Measurements from ENCODE around the gene CLDN6. TPM values are rescaled to one million over a fixed set of nuclear protein-coding genes. Genes with fewer than 3 reads are reported as not detected.

Gene CLDN6
- 0.09 TPM for total RNA-seq
- polyA plus RNA-seq (ENCODE audit: insufficient read depth in 1 of 8, insufficient read length in 8 of 8, low replicate concordance in 1 of 8): 1 to 10 TPM in 2 of 8 donors, under 1 TPM in 5, not detected in 1; 0.16 to 4.6 (median 0.43) TPM
- long read RNA-seq, donor 1, partial matches to known transcripts: 0 of 1 reads
- long read RNA-seq, donor 1, other reads (novel, unspliced or antisense): 0 of 1 reads
- long read RNA-seq, donor 2: 0 reads
- long read RNA-seq, donor 3, partial matches to known transcripts: 153 of 158 reads
- long read RNA-seq, donor 3, other reads (novel, unspliced or antisense): 5 of 158 reads
- long read RNA-seq, donor 4: 0 reads
- long read RNA-seq, donor 5: 0 reads
- long read RNA-seq, donor 6, partial matches to known transcripts: 23 of 87 reads
- long read RNA-seq, donor 6, other reads (novel, unspliced or antisense): 64 of 87 reads
- long read RNA-seq, donor 7: 0 reads
- long read RNA-seq, donor 8: 0 reads
- long read RNA-seq, donor 9: 0 reads
- long read RNA-seq, donor 10, partial matches to known transcripts: 0 of 5 reads
- long read RNA-seq, donor 10, other reads (novel, unspliced or antisense): 5 of 5 reads
- long read RNA-seq, donor 11, partial matches to known transcripts: 17 of 47 reads
- long read RNA-seq, donor 11, other reads (novel, unspliced or antisense): 30 of 47 reads

GRCh38 chr16:3017794-3018506 lies at the start of gene CLDN6:
CLDN6 (minus strand) TSS chr16:3018183; CDS start chr16:3016021, 2,162 bp downstream.
- no peak within 1 kb of the TSS for H3K4me3 ChIP-seq (ENCODE audit: low read length)
- H3K27ac ChIP-seq (ENCODE audit: low read length): no peak within 1 kb of the TSS

GRCh38 chr16:3066440-3066748 lies 48.4 kb upstream of the CLDN6 start:
- H3K27ac ChIP-seq (ENCODE audit: low read length): no peak overlapping the region
- H3K9me3 ChIP-seq (replicated peaks; ENCODE audit: control insufficient read depth, low read depth, low read length): no peaks in the 10 kb centered on the region

More at GRCh38 chr16:3017794-3018506, at the start of gene CLDN6:
- Histone ChIP-seq H3K4me1 (ENCODE audit: control insufficient read depth, insufficient read depth, low read length) (peaks cover 41% of the 10 kb centered on the region), H3K9me3 (replicated peaks; ENCODE audit: control insufficient read depth, low read depth, low read length) (no peaks in the 10 kb centered on the region), H3K36me3 (ENCODE audit: control insufficient read depth, insufficient read depth, low read length) (peaks cover 3% of the 10 kb centered on the region), H3K27me3 (ENCODE audit: control insufficient read depth, insufficient read depth, low read length) (peaks cover 65% of the 10 kb centered on the region)
- DNase-seq: no peak
- 3% methylated on average over 34 of the region's 52 CpGs for WGBS (ENCODE audit: insufficient coverage)

GRCh38 chr16:3065742-3066439 lies 47.9 kb upstream of the CLDN6 start:
- Histone ChIP-seq H3K27ac (ENCODE audit: low read length) (peak overlapping the region; percentile 78), H3K4me3 (ENCODE audit: low read length) (peak overlapping the region; percentile 28), H3K9me3 (replicated peaks; ENCODE audit: control insufficient read depth, low read depth, low read length) (no peaks in the 10 kb centered on the region), H3K27me3 (ENCODE audit: control insufficient read depth, insufficient read depth, low read length) (no peaks in the 10 kb centered on the region), H3K4me1 (ENCODE audit: control insufficient read depth, insufficient read depth, low read length) (peaks cover 29% of the 10 kb centered on the region), H3K36me3 (ENCODE audit: control insufficient read depth, insufficient read depth, low read length) (no peaks in the 10 kb centered on the region)
- DNase-seq: no peak
- 67% methylated on average over 18 of the region's 26 CpGs for WGBS (ENCODE audit: insufficient coverage)

More at GRCh38 chr16:3066440-3066748, 48.4 kb upstream of the CLDN6 start:
- Histone ChIP-seq H3K36me3 (ENCODE audit: control insufficient read depth, insufficient read depth, low read length) (no peaks in the 10 kb centered on the region), H3K4me3 (ENCODE audit: low read length) (peak overlapping the region; percentile 28), H3K27me3 (ENCODE audit: control insufficient read depth, insufficient read depth, low read length) (no peaks in the 10 kb centered on the region), H3K4me1 (ENCODE audit: control insufficient read depth, insufficient read depth, low read length) (peaks cover 27% of the 10 kb centered on the region)
- no peak for DNase-seq
- WGBS (ENCODE audit: insufficient coverage): 79% methylated on average over 6 of the region's 7 CpGs

- Histone ChIP-seq H3K4me3 (ENCODE audit: low read length) (peak within 1 kb of the TSS; percentile 28), H3K4me1 (ENCODE audit: control insufficient read depth, insufficient read depth, low read length) (peaks cover 35% of the 10 kb centered on the region), H3K9me3 (replicated peaks; ENCODE audit: control insufficient read depth, low read depth, low read length) (no peaks in the 10 kb centered on the region), H3K27me3 (ENCODE audit: control insufficient read depth, insufficient read depth, low read length) (no peaks in the 10 kb centered on the region), H3K27ac (ENCODE audit: low read length) (peak within 1 kb of the TSS; percentile 79), H3K36me3 (ENCODE audit: control insufficient read depth, insufficient read depth, low read length) (no peaks in the 10 kb centered on the region)
- whole genome bisulfite sequencing (ENCODE audit: insufficient coverage): 28% methylated on average over 7 of the region's 13 CpGs
- DNase-seq: peak; percentile 96
These were observed 47.2 kb upstream of the CLDN6 start, which contains the start of gene IL32 for GRCh38 chr16:3065069-3065741. IL32 (plus strand) TSS chr16:3065640; CDS start chr16:3065812, 172 bp downstream.

- Histone ChIP-seq H3K9me3 (replicated peaks; ENCODE audit: control insufficient read depth, low read depth, low read length) (no peaks in the 10 kb centered on the region), H3K4me3 (ENCODE audit: low read length) (no peak overlapping the region), H3K27ac (ENCODE audit: low read length) (no peak overlapping the region), H3K4me1 (ENCODE audit: control insufficient read depth, insufficient read depth, low read length) (peaks cover 44% of the 10 kb centered on the region), H3K27me3 (ENCODE audit: control insufficient read depth, insufficient read depth, low read length) (no peaks in the 10 kb centered on the region), H3K36me3 (ENCODE audit: control insufficient read depth, insufficient read depth, low read length) (no peaks in the 10 kb centered on the region)
- WGBS (ENCODE audit: insufficient coverage): 100% methylated on average over 2 of the region's 8 CpGs
- DNase-seq: no peak
These were observed 45.8 kb upstream of the CLDN6 start for GRCh38 chr16:3063625-3064386.

- Histone ChIP-seq H3K4me1 (ENCODE audit: control insufficient read depth, insufficient read depth, low read length) (peaks cover 52% of the 10 kb centered on the region), H3K36me3 (ENCODE audit: control insufficient read depth, insufficient read depth, low read length) (no peaks in the 10 kb centered on the region), H3K27me3 (ENCODE audit: control insufficient read depth, insufficient read depth, low read length) (peaks cover 4% of the 10 kb centered on the region), H3K4me3 (ENCODE audit: low read length) (no peak overlapping the region), H3K9me3 (replicated peaks; ENCODE audit: control insufficient read depth, low read depth, low read length) (no peaks in the 10 kb centered on the region), H3K27ac (ENCODE audit: low read length) (no peak overlapping the region)
- no peak for DNase-seq
- no CpG with 5 or more reads among the region's 6 CpGs for WGBS (ENCODE audit: insufficient coverage)
These were observed 44.6 kb upstream of the CLDN6 start for GRCh38 chr16:3062553-3062952.

- H3K27me3 ChIP-seq (ENCODE audit: control insufficient read depth, insufficient read depth, low read length): peaks cover 6% of the 10 kb centered on the region
- no peak overlapping the region for H3K4me3 ChIP-seq (ENCODE audit: low read length)
- H3K36me3 ChIP-seq (ENCODE audit: control insufficient read depth, insufficient read depth, low read length): no peaks in the 10 kb centered on the region
- peak overlapping the region; percentile 51 for H3K27ac ChIP-seq (ENCODE audit: low read length)
- peaks cover 36% of the 10 kb centered on the region for H3K4me1 ChIP-seq (ENCODE audit: control insufficient read depth, insufficient read depth, low read length)
- H3K9me3 ChIP-seq (replicated peaks; ENCODE audit: control insufficient read depth, low read depth, low read length): no peaks in the 10 kb centered on the region
- DNase-seq: peak; percentile 55
- 82% methylated on average over 6 of the region's 14 CpGs for WGBS (ENCODE audit: insufficient coverage)
These were observed 42.5 kb upstream of the CLDN6 start for GRCh38 chr16:3060339-3061127.

GRCh38 chr16:3059723-3060242 lies 41.8 kb upstream of the CLDN6 start:
- Histone ChIP-seq H3K4me3 (ENCODE audit: low read length) (peak overlapping the region; percentile 48), H3K27ac (ENCODE audit: low read length) (peak overlapping the region; percentile 80), H3K4me1 (ENCODE audit: control insufficient read depth, insufficient read depth, low read length) (peaks cover 29% of the 10 kb centered on the region), H3K27me3 (ENCODE audit: control insufficient read depth, insufficient read depth, low read length) (peaks cover 6% of the 10 kb centered on the region), H3K9me3 (replicated peaks; ENCODE audit: control insufficient read depth, low read depth, low read length) (no peaks in the 10 kb centered on the region), H3K36me3 (ENCODE audit: control insufficient read depth, insufficient read depth, low read length) (no peaks in the 10 kb centered on the region)
- WGBS (ENCODE audit: insufficient coverage): 59% methylated on average over 4 of the region's 9 CpGs
- no peak for DNase-seq
